Body of pancreas (tissue), 4 donors: ENCODE data around the gene ACTR3.

Experiments used
- CTCF ChIP-seq, 7 experiments: fragments of 450-650 bp in 4 of 7; fragments of 200-600 bp in 3 of 7; sonication (generic) in 3 of 7; IDR thresholded peaks; one replicate each; pipeline ENCODE4 v1.5.1; 2016 to 2019; ENCODE audit warnings: antibody characterized with exemption in 7 of 7
- POLR2A ChIP-seq, 3 donors: fragments of 450-650 bp; IDR thresholded peaks; one replicate each; pipeline ENCODE4 v1.6.1; 2016; ENCODE audit warnings: antibody characterized with exemption in 3 of 3, mild to moderate bottlenecking in 2 of 3

GRCh38 chr2:114005110-114005783, 115.4 kb downstream of the ACTR3 start:
- TF ChIP-seq CTCF (IDR thresholded peaks at IDR 0.05) (no peak), POLR2A (IDR thresholded peaks at IDR 0.05) (no peak)
